HCT116 (cell line): ENCODE results near the gene HEXIM1. TPM values are rescaled to one million over a fixed set of nuclear protein-coding genes. Genes with fewer than 3 reads are reported as not detected.

Experiments
- ATAC-seq: fragments of 200-7000 bp; cut with Tn5 transposase; 2 replicates; pipeline ENCODE4 v1.9.1; 2020; ENCODE audit warnings: mild to moderate bottlenecking, moderate library complexity
- BruUV-seq: library from RNA; stranded (reverse); fragments of 400-500 nt; replicated peaks from 2 replicates; lab custom pipeline; 2021; lab: Mats Ljungman, UMichigan
- CTCF ChIA-PET: fragments of 300-600 bp; sonication (Branson Sonifier 250); formaldehyde crosslinking; loops from one replicate; lab custom pipeline; 2021; ENCODE audit warnings: antibody characterized with exemption; lab: Charles Lee
- POLR2A ChIA-PET: fragments of 300-600, 350-600 bp; sonication (Branson Sonifier 250); formaldehyde crosslinking; loops from one replicate; lab custom pipeline; 2021; ENCODE audit warnings: antibody characterized with exemption; lab: Charles Lee
- RAD21 ChIA-PET, 2 experiments: fragments of 300-600 bp; sonication (Branson Sonifier 250); formaldehyde crosslinking; loops; one replicate each; lab custom pipeline; 2023; ENCODE audit warnings: low total read pairs in 2 of 2; ENCODE audit not compliant: uncharacterized antibody in 2 of 2, unreplicated experiment in 2 of 2, low non-redundant PET in 1 of 2; lab: Charles Lee
- DNase-seq: peaks from one replicate; pipeline ENCODE4 v3.0.0-alpha.2; 2010; ENCODE audit warnings: low read depth, low spot score
- H2AFZ ChIP-seq: fragments of 200-600 bp; shearing (Covaris generic), sonication (generic); 2 replicates; pipeline ENCODE4 v1.6.1; 2017; ENCODE audit warnings: low read depth, mixed run types, mixed read lengths, antibody characterized with exemption, low read length; ENCODE audit not compliant: poor library complexity, severe bottlenecking
- H3K27ac ChIP-seq: 2 replicates; pipeline ENCODE4 v1.5.1; 2012; ENCODE audit warnings: low read depth, low read length
- H3K27me3 ChIP-seq: fragments of 200-600 bp; sonication (generic); 2 replicates; pipeline ENCODE4 v1.6.1; 2016; ENCODE audit warnings: mixed run types, low read length, mixed read lengths; ENCODE audit not compliant: insufficient read depth
- H3K36me3 ChIP-seq, 2 experiments: fragments of 200-500 bp in 1 of 2; fragments of 200-600 bp in 1 of 2; sonication (Bioruptor generic) in 1 of 2; sonication (generic) in 1 of 2; 2 replicates each; pipeline versions ENCODE4 v1.5.1 to v1.6.1; 2014 to 2016; ENCODE audit warnings: low read length in 2 of 2, inconsistent platforms in 1 of 2, mixed read lengths in 1 of 2, mixed run types in 1 of 2; ENCODE audit not compliant: insufficient read depth in 2 of 2, control insufficient read depth in 1 of 2
- H3K4me1 ChIP-seq, 2 experiments: fragments of 200-600 bp in 1 of 2; sonication (generic) in 1 of 2; 2 replicates each; pipeline versions ENCODE4 v1.5.1 to v1.6.1; 2012 to 2017; ENCODE audit warnings: low read length in 2 of 2, inconsistent platforms in 1 of 2, mild to moderate bottlenecking in 1 of 2, mixed read lengths in 1 of 2, mixed run types in 1 of 2, moderate library complexity in 1 of 2; ENCODE audit not compliant: insufficient read depth in 2 of 2, control insufficient read depth in 1 of 2
- H3K4me2 ChIP-seq: fragments of 200-600 bp; sonication (generic); 2 replicates; pipeline ENCODE4 v1.6.1; 2017; ENCODE audit warnings: mixed run types, low read length, mixed read lengths
- H3K4me3 ChIP-seq, 2 experiments: fragments of 200-600 bp in 1 of 2; sonication (generic) in 1 of 2; replicated peaks in 1 of 2; 2 replicates each; pipeline ENCODE4 v1.5.1; 2011 to 2016; ENCODE audit warnings: low read length in 2 of 2, control low read depth in 1 of 2, low read depth in 1 of 2, mild to moderate bottlenecking in 1 of 2, mixed read lengths in 1 of 2, mixed run types in 1 of 2
- H3K79me2 ChIP-seq: fragments of 200-600 bp; sonication (generic); 2 replicates; pipeline ENCODE4 v1.6.1; 2017; ENCODE audit warnings: mild to moderate bottlenecking, mixed run types, low read length, moderate library complexity, mixed read lengths; ENCODE audit not compliant: insufficient read depth
- H3K9ac ChIP-seq: fragments of 200-600 bp; sonication (generic); 2 replicates; pipeline ENCODE4 v1.6.1; 2016; ENCODE audit warnings: low read length, mixed read lengths
- H3K9me2 ChIP-seq: fragments of 200-600 bp; sonication (generic), shearing (Covaris generic); 2 replicates; pipeline ENCODE4 v1.6.1; 2017; ENCODE audit warnings: mixed run types, mild to moderate bottlenecking, moderate library complexity; ENCODE audit not compliant: insufficient read depth
- H3K9me3 ChIP-seq, 2 experiments: fragments of 200-500 bp in 1 of 2; fragments of 200-600 bp in 1 of 2; sonication (Bioruptor generic) in 1 of 2; sonication (generic) in 1 of 2; 2 replicates each; pipeline ENCODE4 v1.6.1; 2014 to 2017; ENCODE audit warnings: low read length in 2 of 2, mixed read lengths in 2 of 2, inconsistent platforms in 1 of 2, low read depth in 1 of 2, mild to moderate bottlenecking in 1 of 2, mixed run types in 1 of 2, moderate library complexity in 1 of 2; ENCODE audit not compliant: control insufficient read depth in 1 of 2, insufficient read depth in 1 of 2
- H4K20me1 ChIP-seq: fragments of 200-600 bp; sonication (generic), shearing (Covaris generic); 2 replicates; pipeline ENCODE4 v1.6.1; 2017; ENCODE audit warnings: mixed run types, mild to moderate bottlenecking, moderate library complexity; ENCODE audit not compliant: insufficient read depth
- CBX3 ChIP-seq: IDR thresholded peaks from 2 replicates; pipeline ENCODE4 v1.6.1; 2012; ENCODE audit warnings: low read depth
- CEBPB ChIP-seq: IDR thresholded peaks from 2 replicates; pipeline ENCODE4 v1.6.1; 2012; ENCODE audit warnings: low read depth
- EGR1 ChIP-seq: IDR thresholded peaks from 2 replicates; pipeline ENCODE4 v1.6.1; 2012; ENCODE audit warnings: low read depth
- ELF1 ChIP-seq: IDR thresholded peaks from 2 replicates; pipeline ENCODE4 v1.6.1; 2012; ENCODE audit warnings: low read depth, borderline replicate concordance
- EZH2 ChIP-seq: fragments of 200-600 bp; sonication (generic); IDR thresholded peaks from 2 replicates; pipeline ENCODE4 v1.6.1; 2017; ENCODE audit warnings: antibody characterized with exemption, mixed run types
- FOSL1 ChIP-seq: IDR thresholded peaks from 2 replicates; pipeline ENCODE4 v1.6.1; 2012; ENCODE audit warnings: low read depth
- RAD21 ChIP-seq: IDR thresholded peaks from 2 replicates; pipeline ENCODE4 v1.6.1; 2012; ENCODE audit warnings: low read depth, mild to moderate bottlenecking
- SRF ChIP-seq: IDR thresholded peaks from 2 replicates; pipeline ENCODE4 v1.6.1; 2012; ENCODE audit warnings: low read depth
- YY1 ChIP-seq: IDR thresholded peaks from 2 replicates; pipeline ENCODE4 v1.6.1; 2011; ENCODE audit warnings: low read length, low read depth, moderate library complexity, mild to moderate bottlenecking; ENCODE audit not compliant: insufficient replicate concordance; ENCODE audit errors: extremely low read depth
- ZFX ChIP-seq: fragments of 450-650 bp; IDR thresholded peaks from 2 replicates; pipeline ENCODE4 v1.6.1; 2017
- ZNF274 ChIP-seq: fragments of 200-500 bp; sonication (Bioruptor generic); IDR thresholded peaks from 2 replicates; pipeline ENCODE4 v1.6.1; 2014; ENCODE audit warnings: mild to moderate bottlenecking, low read depth, low read length, inconsistent platforms
- intact Hi-C: fragments of 100-400 bp; cut with micrococcal nuclease; formaldehyde crosslinking; loops from 2 replicates; pipeline ENCODE4 v1.10.0; 2022
- total RNA-seq: library from RNA; stranded (reverse); gene quantifications from one replicate; pipeline ENCODE4 v1.2.1, GENCODE V29; 2021; ENCODE audit not compliant: unreplicated experiment
- TF ChIP-seq, protein P1 (sequence below): IDR thresholded peaks from 2 replicates; pipeline ENCODE4 v1.6.1; 2012
- TF ChIP-seq, protein P2 (sequence below), 3 experiments: fragments of 200-600 bp in 1 of 3; sonication (generic) in 1 of 3; IDR thresholded peaks in 2 of 3; conservative IDR thresholded peaks in 1 of 3; 2 replicates each; pipeline ENCODE4 v1.5.1; 2012 to 2017; ENCODE audit warnings: low read depth in 2 of 3, low read length in 2 of 3, antibody characterized with exemption in 1 of 3, borderline replicate concordance in 1 of 3, control low read depth in 1 of 3, mild to moderate bottlenecking in 1 of 3, mixed read lengths in 1 of 3, mixed run types in 1 of 3, moderate library complexity in 1 of 3; ENCODE audit not compliant: insufficient read depth in 1 of 3
- TF ChIP-seq, protein P3 (sequence below): IDR thresholded peaks from 2 replicates; pipeline ENCODE4 v1.6.1; 2012; ENCODE audit warnings: low read depth

The HEXIM1 gene
- total RNA-seq, 1 experiment from 2014 or later = 58.0 TPM

DNA sequence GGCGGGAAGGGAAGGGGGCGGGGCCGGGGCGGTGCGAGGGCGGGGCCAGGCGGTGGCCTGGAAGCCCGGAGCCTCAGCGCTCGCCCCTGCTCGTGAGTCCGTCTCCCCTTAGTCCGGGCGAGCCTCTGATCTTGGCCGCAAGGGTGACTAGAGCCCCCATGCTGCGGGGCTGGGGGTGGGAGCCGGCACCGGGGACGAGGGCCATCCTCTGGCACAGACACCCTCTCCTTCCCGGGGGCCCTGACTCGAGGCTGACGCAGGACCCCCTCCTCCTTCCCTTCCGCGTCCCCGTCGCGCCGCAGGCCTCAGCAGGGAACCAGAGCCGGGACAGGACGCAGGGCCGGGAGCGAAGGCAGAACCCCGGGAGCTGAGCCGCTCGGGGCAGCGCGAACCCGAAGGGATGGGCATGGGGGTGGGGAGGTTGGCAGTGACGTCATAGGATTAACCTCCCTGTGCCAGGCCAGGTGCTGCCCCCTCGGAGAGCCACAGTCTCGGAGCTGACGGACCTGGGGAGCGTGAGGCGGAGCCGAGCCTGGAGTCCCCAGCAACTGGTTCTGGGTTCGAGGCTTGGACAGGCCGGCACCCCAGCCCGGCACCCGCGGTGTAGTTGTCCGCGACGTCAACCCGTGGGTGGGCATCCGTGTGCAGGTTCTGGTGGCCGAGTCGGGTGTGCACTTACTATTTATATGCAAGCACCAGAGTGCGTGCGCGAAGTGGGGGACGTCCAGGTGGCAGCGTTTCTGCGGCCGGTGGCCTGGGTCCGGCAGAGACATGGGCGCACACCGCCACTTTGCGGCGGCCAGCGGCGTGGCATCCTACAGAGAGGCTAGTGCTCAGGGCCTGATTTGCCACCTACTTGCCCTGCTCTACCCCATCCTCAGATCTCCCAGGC lies 15.5 kb upstream of the HEXIM1 start (continued):
- no peak for TF ChIP-seq YY1
- TF ChIP-seq, protein P1, sequence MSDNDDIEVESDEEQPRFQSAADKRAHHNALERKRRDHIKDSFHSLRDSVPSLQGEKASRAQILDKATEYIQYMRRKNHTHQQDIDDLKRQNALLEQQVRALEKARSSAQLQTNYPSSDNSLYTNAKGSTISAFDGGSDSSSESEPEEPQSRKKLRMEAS = peak; percentile 59; the same call in 1 of the 2 replicates

DNA sequence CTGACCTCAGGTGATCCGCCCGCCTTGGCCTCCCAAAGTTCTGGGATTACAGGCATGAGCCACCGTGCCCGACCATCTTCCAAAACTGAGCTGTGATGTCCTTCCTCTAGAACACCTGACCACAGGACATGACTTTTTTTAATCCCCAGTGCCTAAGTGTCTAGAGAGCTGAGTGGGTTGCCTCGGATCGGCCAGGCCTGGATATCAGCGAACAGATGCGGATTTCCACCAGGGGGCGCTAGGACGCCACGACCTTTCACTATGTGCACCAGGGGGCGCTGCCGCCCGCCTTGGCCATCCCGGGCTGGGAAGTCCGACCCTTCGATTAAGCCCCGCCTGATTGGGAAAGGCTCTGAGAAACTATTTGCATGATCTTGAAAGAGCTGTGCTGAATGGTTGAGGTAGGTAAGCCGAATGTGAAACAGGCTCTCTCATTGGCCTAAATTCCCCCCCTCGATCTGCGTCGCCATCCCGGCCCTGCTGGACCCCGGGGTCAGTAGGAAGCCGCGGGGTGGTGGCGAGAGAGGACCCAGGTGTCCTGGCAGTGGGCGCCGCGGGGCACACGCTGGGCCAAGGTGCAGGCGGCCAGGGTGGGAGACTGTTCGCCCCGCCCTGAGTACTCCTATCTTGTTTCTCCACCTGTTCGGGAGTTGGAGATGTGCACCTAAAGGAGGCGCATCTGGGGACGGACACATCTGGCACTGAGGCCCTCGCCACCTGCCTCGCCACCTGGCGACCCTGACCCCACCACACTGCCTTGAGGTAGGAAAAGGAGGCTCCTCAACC lies 12.9 kb upstream of the HEXIM1 start, which contains the start of gene ACBD4:
ACBD4 (plus strand) TSS at position 496 of the 786 bp plus-strand sequence. CDS start 458 bp downstream, outside the sequence.
- ATAC-seq (peak; percentile 73), DNase-seq (peak; percentile 96)
- H3K9me3 ChIP-seq = no peaks in the 10 kb centered on the region
- peaks cover 16 to 36% of the 10 kb centered on the region in 2 experiments for H3K4me1 ChIP-seq
- peak within 1 kb of the TSS; percentile 41 to 50 for H3K4me3 ChIP-seq
- peak within 1 kb of the TSS; percentile 78 for H3K4me2 ChIP-seq
- H3K27me3 ChIP-seq = no peaks in the 10 kb centered on the region
- H2AFZ ChIP-seq = peak within 1 kb of the TSS; percentile 5
- CTCF ChIA-PET = interaction anchor here (0.6 to 3.5 kb wide), 60 partner anchors 8 to 365 kb away, joined by 3 to 157 read pairs (median 4); partner anchors contain the start of genes C1QL1, DCAKD, HEXIM1 and HEXIM2
- peaks cover 17% of the 10 kb centered on the region for H3K79me2 ChIP-seq
- intact Hi-C loops = loop anchor here (1.0 to 10.0 kb wide), 4 partner anchors 62 to 361 kb away; no protein-coding TSS in a partner anchor
- RAD21 ChIA-PET = interaction anchor here (0.7 to 2.1 kb wide), 10 partner anchors 14 to 217 kb away, joined by 3 to 25 read pairs (median 4); no protein-coding TSS in a partner anchor
- H3K9me2 ChIP-seq = no peaks in the 10 kb centered on the region
- H3K27ac ChIP-seq = peak within 1 kb of the TSS; percentile 38; the same call in 1 of the 2 replicates
- BruUV-seq = TSS peak; percentile 37
- H4K20me1 ChIP-seq = no peaks in the 10 kb centered on the region
- POLR2A ChIA-PET = interaction anchor here (0.8 to 2.3 kb wide), 10 partner anchors 11 to 167 kb away, joined by 3 to 32 read pairs (median 4); partner anchors contain the start of genes C1QL1 and HEXIM1
- no peaks in the 10 kb centered on the region for H3K36me3 ChIP-seq
- H3K9ac ChIP-seq = peak within 1 kb of the TSS; percentile 48
- TF ChIP-seq ZNF274 = no peak
- no peak for TF ChIP-seq ZFX
- no peak for TF ChIP-seq SRF
- TF ChIP-seq, protein P1 = no peak
- no peak for TF ChIP-seq ELF1
- TF ChIP-seq, protein P2, sequence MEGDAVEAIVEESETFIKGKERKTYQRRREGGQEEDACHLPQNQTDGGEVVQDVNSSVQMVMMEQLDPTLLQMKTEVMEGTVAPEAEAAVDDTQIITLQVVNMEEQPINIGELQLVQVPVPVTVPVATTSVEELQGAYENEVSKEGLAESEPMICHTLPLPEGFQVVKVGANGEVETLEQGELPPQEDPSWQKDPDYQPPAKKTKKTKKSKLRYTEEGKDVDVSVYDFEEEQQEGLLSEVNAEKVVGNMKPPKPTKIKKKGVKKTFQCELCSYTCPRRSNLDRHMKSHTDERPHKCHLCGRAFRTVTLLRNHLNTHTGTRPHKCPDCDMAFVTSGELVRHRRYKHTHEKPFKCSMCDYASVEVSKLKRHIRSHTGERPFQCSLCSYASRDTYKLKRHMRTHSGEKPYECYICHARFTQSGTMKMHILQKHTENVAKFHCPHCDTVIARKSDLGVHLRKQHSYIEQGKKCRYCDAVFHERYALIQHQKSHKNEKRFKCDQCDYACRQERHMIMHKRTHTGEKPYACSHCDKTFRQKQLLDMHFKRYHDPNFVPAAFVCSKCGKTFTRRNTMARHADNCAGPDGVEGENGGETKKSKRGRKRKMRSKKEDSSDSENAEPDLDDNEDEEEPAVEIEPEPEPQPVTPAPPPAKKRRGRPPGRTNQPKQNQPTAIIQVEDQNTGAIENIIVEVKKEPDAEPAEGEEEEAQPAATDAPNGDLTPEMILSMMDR (IDR thresholded peaks at IDR 0.05 in 2 of 3, conservative IDR thresholded peaks at IDR 0.05 in 1 of 3; ENCODE audit: borderline replicate concordance in 1 of 3, insufficient read depth in 1 of 3, low read depth in 2 of 3, low read length in 2 of 3) = peak; percentile 100
- peak; percentile 100 for TF ChIP-seq RAD21
- TF ChIP-seq EZH2 = no peak
- no peak for TF ChIP-seq FOSL1
- no peak for TF ChIP-seq CEBPB
- TF ChIP-seq CBX3 = peak; percentile 76; the same call in 1 of the 2 replicates
- no peak for TF ChIP-seq YY1
- TF ChIP-seq, protein P3, sequence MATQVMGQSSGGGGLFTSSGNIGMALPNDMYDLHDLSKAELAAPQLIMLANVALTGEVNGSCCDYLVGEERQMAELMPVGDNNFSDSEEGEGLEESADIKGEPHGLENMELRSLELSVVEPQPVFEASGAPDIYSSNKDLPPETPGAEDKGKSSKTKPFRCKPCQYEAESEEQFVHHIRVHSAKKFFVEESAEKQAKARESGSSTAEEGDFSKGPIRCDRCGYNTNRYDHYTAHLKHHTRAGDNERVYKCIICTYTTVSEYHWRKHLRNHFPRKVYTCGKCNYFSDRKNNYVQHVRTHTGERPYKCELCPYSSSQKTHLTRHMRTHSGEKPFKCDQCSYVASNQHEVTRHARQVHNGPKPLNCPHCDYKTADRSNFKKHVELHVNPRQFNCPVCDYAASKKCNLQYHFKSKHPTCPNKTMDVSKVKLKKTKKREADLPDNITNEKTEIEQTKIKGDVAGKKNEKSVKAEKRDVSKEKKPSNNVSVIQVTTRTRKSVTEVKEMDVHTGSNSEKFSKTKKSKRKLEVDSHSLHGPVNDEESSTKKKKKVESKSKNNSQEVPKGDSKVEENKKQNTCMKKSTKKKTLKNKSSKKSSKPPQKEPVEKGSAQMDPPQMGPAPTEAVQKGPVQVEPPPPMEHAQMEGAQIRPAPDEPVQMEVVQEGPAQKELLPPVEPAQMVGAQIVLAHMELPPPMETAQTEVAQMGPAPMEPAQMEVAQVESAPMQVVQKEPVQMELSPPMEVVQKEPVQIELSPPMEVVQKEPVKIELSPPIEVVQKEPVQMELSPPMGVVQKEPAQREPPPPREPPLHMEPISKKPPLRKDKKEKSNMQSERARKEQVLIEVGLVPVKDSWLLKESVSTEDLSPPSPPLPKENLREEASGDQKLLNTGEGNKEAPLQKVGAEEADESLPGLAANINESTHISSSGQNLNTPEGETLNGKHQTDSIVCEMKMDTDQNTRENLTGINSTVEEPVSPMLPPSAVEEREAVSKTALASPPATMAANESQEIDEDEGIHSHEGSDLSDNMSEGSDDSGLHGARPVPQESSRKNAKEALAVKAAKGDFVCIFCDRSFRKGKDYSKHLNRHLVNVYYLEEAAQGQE = no peak
- TF ChIP-seq EGR1 = no peak
